A549 (cell line): ENCODE data around the gene GNG14. TPM values are rescaled to one million over a fixed set of nuclear protein-coding genes. Genes with fewer than 3 reads are reported as not detected.

Source experiments
- ATAC-seq, 2 experiments: fragments of 200-7000 bp in 1 of 2; fragments of >200 bp in 1 of 2; cut with Nextera tagmentation in 1 of 2; cut with Tn5 transposase in 1 of 2; 3 replicates each; pipeline versions ENCODE4 v1.8.0 to v1.9.1; 2018 to 2020; ENCODE audit warnings: mild to moderate bottlenecking in 1 of 2, moderate library complexity in 1 of 2
- CTCF ChIA-PET: fragments of 300-600 bp; sonication (Branson Sonifier 250); formaldehyde crosslinking; extraction: SDS; loops from one replicate; lab custom pipeline; 2021; ENCODE audit warnings: antibody characterized with exemption, inconsistent platforms; lab: Yijun Ruan, JAX
- POLR2A ChIA-PET: fragments of 350-600 bp; formaldehyde crosslinking; extraction: SDS; loops from one replicate; lab custom pipeline; 2021; ENCODE audit warnings: antibody characterized with exemption, inconsistent platforms; lab: Yijun Ruan, JAX
- DNase-seq, 2 experiments: peaks; one replicate each; pipeline versions ENCODE4 v3.0.0 to v3.0.0-alpha.2; 2011 to 2016; ENCODE audit warnings: low read depth in 1 of 2, low spot score in 1 of 2
- FAIRE-seq: peaks from 2 replicates; lab custom pipeline; 2011; peaks lifted over from hg19 to GRCh38; lab: Jason Lieb, UNC
- H3K27ac ChIP-seq, 2 experiments: fragments of >200 bp; sonication (Bioruptor Twin); formaldehyde crosslinking; 3 replicates each; pipeline ENCODE4 v1.5.1; 2016 to 2017
- H3K4me1 ChIP-seq: fragments of >200 bp; sonication (Bioruptor Twin); formaldehyde crosslinking; 3 replicates; pipeline ENCODE4 v1.6.1; 2016
- H3K4me2 ChIP-seq: fragments of >200 bp; sonication (Bioruptor Twin); formaldehyde crosslinking; 3 replicates; pipeline ENCODE4 v1.6.1; 2016
- H3K4me3 ChIP-seq: fragments of >200 bp; sonication (Bioruptor Twin); formaldehyde crosslinking; 3 replicates; pipeline ENCODE4 v1.5.1; 2016
- H3K9me3 ChIP-seq: fragments of >200 bp; sonication (Bioruptor Twin); formaldehyde crosslinking; 3 replicates; pipeline ENCODE4 v1.6.1; 2016
- BCL3 ChIP-seq: fragments of >200 bp; sonication (Bioruptor Twin); formaldehyde crosslinking; IDR thresholded peaks from 3 replicates; pipeline ENCODE4 v1.6.1; 2016
- CBX2 ChIP-seq: fragments of 200-600 bp; sonication (generic); IDR thresholded peaks from 2 replicates; pipeline ENCODE4 v1.6.1; 2016; ENCODE audit warnings: low read depth, mild to moderate bottlenecking, borderline replicate concordance
- CBX8 ChIP-seq: fragments of 200-600 bp; sonication (generic); IDR thresholded peaks from 2 replicates; pipeline ENCODE4 v1.6.1; 2016
- CHD2 ChIP-seq: fragments of 150-350 bp; IDR thresholded peaks from 2 replicates; pipeline ENCODE4 v1.6.1; 2014; ENCODE audit warnings: low read length; ENCODE audit not compliant: partially characterized antibody
- CTCF ChIP-seq: fragments of >200 bp; sonication (Bioruptor Twin); formaldehyde crosslinking; IDR thresholded peaks from 3 replicates; pipeline ENCODE4 v1.5.1; 2016
- E2F6 ChIP-seq: IDR thresholded peaks from 2 replicates; pipeline ENCODE4 v1.6.1; 2012; ENCODE audit warnings: low read depth, borderline replicate concordance
- ELK1 ChIP-seq: fragments of 150-350 bp; IDR thresholded peaks from 2 replicates; pipeline ENCODE4 v1.6.1; 2014; ENCODE audit warnings: low read depth, mild to moderate bottlenecking, low read length
- GATA3 ChIP-seq: IDR thresholded peaks from 2 replicates; pipeline ENCODE4 v1.6.1; 2012; ENCODE audit warnings: borderline replicate concordance
- HEYL ChIP-seq: fragments of 250-450 bp; sonication (Bioruptor Pico); IDR thresholded peaks from 2 replicates; pipeline ENCODE4 v1.8.0; 2021; ENCODE audit warnings: mild to moderate bottlenecking, moderate library complexity
- HOXB13 ChIP-seq: fragments of 250-450 bp; sonication (Bioruptor Pico); IDR thresholded peaks from 2 replicates; pipeline ENCODE4 v1.5.0; 2020; ENCODE audit warnings: low read depth, mild to moderate bottlenecking, moderate library complexity
- HOXB5 ChIP-seq: fragments of 250-450 bp; sonication (Bioruptor Pico); IDR thresholded peaks from 2 replicates; pipeline ENCODE4 v1.5.0; 2020; ENCODE audit warnings: mild to moderate bottlenecking, moderate library complexity
- KDM1A ChIP-seq: fragments of 200-600 bp; sonication (generic); IDR thresholded peaks from 2 replicates; pipeline ENCODE4 v1.6.1; 2016; ENCODE audit warnings: low read depth, mild to moderate bottlenecking
- KDM5A ChIP-seq: fragments of 200-600 bp; sonication (generic); IDR thresholded peaks from 2 replicates; pipeline ENCODE4 v1.6.1; 2016; ENCODE audit warnings: antibody characterized with exemption, mild to moderate bottlenecking
- MAFK ChIP-seq: fragments of 450-650 bp; IDR thresholded peaks from 2 replicates; pipeline ENCODE4 v1.6.1; 2014; ENCODE audit not compliant: partially characterized antibody
- MAZ ChIP-seq: fragments of 150-350 bp; IDR thresholded peaks from 2 replicates; pipeline ENCODE4 v1.6.1; 2014; ENCODE audit warnings: antibody characterized with exemption, low read depth, low read length, borderline replicate concordance
- MYC ChIP-seq: IDR thresholded peaks from 2 replicates; pipeline ENCODE4 v1.6.1; 2012; ENCODE audit warnings: mild to moderate bottlenecking, inconsistent platforms, low read length, improper control_type of control experiment, borderline replicate concordance
- NR3C1 ChIP-seq: fragments of >200 bp; sonication (Bioruptor Twin); formaldehyde crosslinking; IDR thresholded peaks from 3 replicates; pipeline ENCODE4 v1.6.1; 2017
- PHF8 ChIP-seq: fragments of 200-600 bp; sonication (generic); IDR thresholded peaks from 2 replicates; pipeline ENCODE4 v1.6.1; 2016; ENCODE audit warnings: low read depth, mild to moderate bottlenecking, antibody characterized with exemption, moderate library complexity, borderline replicate concordance
- POLR2AphosphoS2 ChIP-seq: conservative IDR thresholded peaks from 2 replicates; pipeline ENCODE4 v1.6.1; 2012; ENCODE audit warnings: low read length, improper control_type of control experiment, inconsistent platforms
- RARB ChIP-seq: fragments of 250-450 bp; sonication (Bioruptor Pico); IDR thresholded peaks from 2 replicates; pipeline ENCODE4 v1.8.0; 2021; ENCODE audit warnings: mild to moderate bottlenecking, moderate library complexity
- REST ChIP-seq: fragments of 200-600 bp; sonication (generic); IDR thresholded peaks from 2 replicates; pipeline ENCODE4 v1.6.1; 2016; ENCODE audit warnings: antibody characterized with exemption, mild to moderate bottlenecking, moderate library complexity
- SREBF2 ChIP-seq: fragments of 450-650 bp; IDR thresholded peaks from 2 replicates; pipeline ENCODE4 v1.6.1; 2014; ENCODE audit warnings: mild to moderate bottlenecking, moderate library complexity
- ZFP36 ChIP-seq: fragments of 450-650 bp; IDR thresholded peaks from 2 replicates; pipeline ENCODE4 v1.6.1; 2014; ENCODE audit warnings: borderline replicate concordance; ENCODE audit not compliant: partially characterized antibody
- ZNF302 ChIP-seq: fragments of 250-450 bp; sonication (Bioruptor Pico); IDR thresholded peaks from 2 replicates; pipeline ENCODE4 v1.9.0; 2021; ENCODE audit warnings: inconsistent platforms, mild to moderate bottlenecking, moderate library complexity
- ZSCAN20 ChIP-seq: fragments of 250-450 bp; sonication (Bioruptor Pico); IDR thresholded peaks from 2 replicates; pipeline ENCODE4 v1.8.0; 2022; ENCODE audit warnings: mild to moderate bottlenecking, moderate library complexity
- WGBS: methylation state at CpG from one replicate; pipeline ENCODE4 v1.1.6; 2017; ENCODE audit errors: missing lambda C conversion rate; 5-methylcytosine and 5-hydroxymethylcytosine counted together
- polyA plus RNA-seq, 4 experiments: library from polyadenylated mRNA; depleted of rRNA in 3 of 4; stranded (reverse); fragments of >200 nt; fragmentation: RNase III in 1 of 4; extraction: RNeasy Plus Mini Kit Qiagen cat#74134 plus additional on column Dnase treatment in 1 of 4; gene quantifications; 2 replicates in 3 of 4; 3 replicates in 1 of 4; pipeline ENCODE4 v1.2.3, GENCODE V29; 2011 to 2017

Gene GNG14
- polyA plus RNA-seq, 2 of the 4 experiments (the other 2 are of a cell fraction), result not detected

- Histone ChIP-seq H3K27ac (no peak overlapping the region), H3K4me3 (no peak overlapping the region), H3K4me2 (no peak overlapping the region), H3K4me1 (no peaks in the 10 kb centered on the region), H3K9me3 (no peaks in the 10 kb centered on the region)
- ATAC-seq (no peak), FAIRE-seq (no peak), DNase-seq (no peak)
- POLR2A ChIA-PET, result no interaction called here
- CTCF ChIA-PET, result interaction anchor here (0.7 to 2.7 kb wide), 3 partner anchors 14 to 110 kb away, joined by 4 to 7 read pairs (median 5); no protein-coding TSS in a partner anchor
- TF ChIP-seq CBX2 (no peak), NR3C1 (no peak), E2F6 (no peak), HOXB5 (CRISPR knock-in tag) (no peak), ZSCAN20 (no peak), CHD2 (no peak), HOXB13 (CRISPR knock-in tag) (no peak), ZFP36 (no peak), MYC (no peak)
- WGBS, result 88% methylated on average over 3 of the region's 3 CpGs
Observed at GRCh38 chr19:12685831-12686230, 2.0 kb upstream of the GNG14 start.

- WGBS, result 85% methylated on average over 10 of the region's 12 CpGs
- POLR2A ChIA-PET, result no interaction called here
- FAIRE-seq (no peak), DNase-seq (no peak), ATAC-seq (no peak)
- Histone ChIP-seq H3K27ac (no peak overlapping the region), H3K4me2 (no peak overlapping the region), H3K4me3 (no peak overlapping the region), H3K9me3 (no peaks in the 10 kb centered on the region), H3K4me1 (no peaks in the 10 kb centered on the region)
- CTCF ChIA-PET, result no interaction called here
- TF ChIP-seq ELK1 (no peak), GATA3 (no peak), HEYL (CRISPR knock-in tag) (no peak), PHF8 (no peak), KDM1A (no peak), REST (no peak), MAFK (no peak), HOXB13 (CRISPR knock-in tag) (no peak), CTCF (no peak), ZNF302 (CRISPR knock-in tag) (no peak), POLR2AphosphoS2 (no peak), E2F6 (no peak), SREBF2 (no peak), KDM5A (no peak), RARB (no peak), MAZ (no peak), BCL3 (no peak), CBX8 (no peak)
Observed at GRCh38 chr19:12689012-12689411, 1.2 kb downstream of the GNG14 start.
